Progenitor cell of endocrine pancreas (in vitro differentiated cells): Measurements from ENCODE around the gene KRTAP2-3. TPM values are rescaled to one million over a fixed set of nuclear protein-coding genes. Genes with fewer than 3 reads are reported as not detected.

Experiments used
- DNase-seq: peaks from one replicate; pipeline ENCODE4 v3.0.0; 2021; ENCODE audit warnings: low spot score; ENCODE audit not compliant: unreplicated experiment
- H3K27ac Mint-ChIP-seq: 2 replicates; pipeline ENCODE4 v1.8.0; 2021; ENCODE audit warnings: mild to moderate bottlenecking, moderate library complexity, mixed read lengths
- H3K27me3 Mint-ChIP-seq: 2 replicates; pipeline ENCODE4 v1.8.0; 2021; ENCODE audit warnings: mixed read lengths
- H3K36me3 Mint-ChIP-seq: 2 replicates; pipeline ENCODE4 v1.8.0; 2022; ENCODE audit warnings: mixed read lengths; ENCODE audit not compliant: insufficient read depth
- H3K4me1 Mint-ChIP-seq: 2 replicates; pipeline ENCODE4 v1.8.0; 2021; ENCODE audit warnings: low read depth, mixed read lengths
- H3K4me3 Mint-ChIP-seq: 2 replicates; pipeline ENCODE4 v1.8.0; 2021; ENCODE audit warnings: low read depth, mild to moderate bottlenecking, moderate library complexity, mixed read lengths
- H3K9me3 Mint-ChIP-seq: 2 replicates; pipeline ENCODE4 v1.8.0; 2021; ENCODE audit warnings: low read depth, mixed read lengths
- total RNA-seq: library from RNA; stranded (reverse); gene quantifications from 2 replicates; pipeline ENCODE4 v1.2.1, GENCODE V29; 2021
- TF ChIP-seq, protein P1 (sequence below): fragments of 200-600 bp; sonication (generic); IDR thresholded peaks from one replicate; pipeline ENCODE4 v1.5.0; 2021; ENCODE audit warnings: antibody characterized with exemption, mild to moderate bottlenecking; ENCODE audit not compliant: unreplicated experiment

KRTAP2-3 gene
- total RNA-seq, 1 donor from 2014 or later = not detected

GRCh38 chr17:41013606-41014005 is 46.3 kb downstream of the KRTAP2-3 start:
- Mint-ChIP-seq H3K4me1 (peaks cover 17% of the 10 kb centered on the region), H3K27me3 (no peaks in the 10 kb centered on the region), H3K27ac (no peak overlapping the region), H3K9me3 (no peaks in the 10 kb centered on the region), H3K36me3 (no peaks in the 10 kb centered on the region), H3K4me3 (no peak overlapping the region)
- DNase-seq = no peak
- TF ChIP-seq, protein P1, sequence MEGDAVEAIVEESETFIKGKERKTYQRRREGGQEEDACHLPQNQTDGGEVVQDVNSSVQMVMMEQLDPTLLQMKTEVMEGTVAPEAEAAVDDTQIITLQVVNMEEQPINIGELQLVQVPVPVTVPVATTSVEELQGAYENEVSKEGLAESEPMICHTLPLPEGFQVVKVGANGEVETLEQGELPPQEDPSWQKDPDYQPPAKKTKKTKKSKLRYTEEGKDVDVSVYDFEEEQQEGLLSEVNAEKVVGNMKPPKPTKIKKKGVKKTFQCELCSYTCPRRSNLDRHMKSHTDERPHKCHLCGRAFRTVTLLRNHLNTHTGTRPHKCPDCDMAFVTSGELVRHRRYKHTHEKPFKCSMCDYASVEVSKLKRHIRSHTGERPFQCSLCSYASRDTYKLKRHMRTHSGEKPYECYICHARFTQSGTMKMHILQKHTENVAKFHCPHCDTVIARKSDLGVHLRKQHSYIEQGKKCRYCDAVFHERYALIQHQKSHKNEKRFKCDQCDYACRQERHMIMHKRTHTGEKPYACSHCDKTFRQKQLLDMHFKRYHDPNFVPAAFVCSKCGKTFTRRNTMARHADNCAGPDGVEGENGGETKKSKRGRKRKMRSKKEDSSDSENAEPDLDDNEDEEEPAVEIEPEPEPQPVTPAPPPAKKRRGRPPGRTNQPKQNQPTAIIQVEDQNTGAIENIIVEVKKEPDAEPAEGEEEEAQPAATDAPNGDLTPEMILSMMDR = no peak

DNA sequence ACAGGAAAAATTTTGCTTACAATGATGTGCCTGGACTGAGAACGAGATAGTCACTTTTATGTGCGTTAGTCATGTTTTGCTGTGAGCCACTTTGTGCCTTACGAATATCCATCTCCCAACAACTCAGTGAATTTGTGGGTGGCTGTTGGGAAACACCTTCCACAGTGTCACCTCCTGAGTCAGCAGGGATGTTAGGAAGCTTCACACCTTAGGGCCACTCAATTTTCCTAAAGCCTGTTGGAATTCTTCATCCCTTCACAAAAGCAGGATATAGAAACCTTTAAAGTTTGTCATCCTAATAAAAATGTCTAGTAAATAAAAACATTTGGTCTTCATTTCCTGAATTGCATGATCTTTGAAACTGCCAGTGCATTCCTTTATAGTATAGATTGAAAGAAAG is 46.7 kb downstream of the KRTAP2-3 start:
- H3K9me3 Mint-ChIP-seq = no peaks in the 10 kb centered on the region
- peaks cover 19% of the 10 kb centered on the region for H3K4me1 Mint-ChIP-seq
- TF ChIP-seq, protein P1 = no peak
- H3K27ac Mint-ChIP-seq = no peak overlapping the region
- H3K36me3 Mint-ChIP-seq = no peaks in the 10 kb centered on the region
- no peak for DNase-seq
- H3K4me3 Mint-ChIP-seq = no peak overlapping the region
- H3K27me3 Mint-ChIP-seq = no peaks in the 10 kb centered on the region

- H3K36me3 Mint-ChIP-seq = no peaks in the 10 kb centered on the region
- H3K9me3 Mint-ChIP-seq = no peaks in the 10 kb centered on the region
- TF ChIP-seq, protein P1 = no peak
- peaks cover 19% of the 10 kb centered on the region for H3K4me1 Mint-ChIP-seq
- no peak for DNase-seq
- H3K27ac Mint-ChIP-seq = no peak overlapping the region
- H3K27me3 Mint-ChIP-seq = no peaks in the 10 kb centered on the region
- H3K4me3 Mint-ChIP-seq = no peak overlapping the region
These were observed 47.4 kb downstream of the KRTAP2-3 start for GRCh38 chr17:41012326-41013120.

- H3K27ac Mint-ChIP-seq = no peak overlapping the region
- H3K4me3 Mint-ChIP-seq = no peak overlapping the region
- H3K36me3 Mint-ChIP-seq = no peaks in the 10 kb centered on the region
- H3K9me3 Mint-ChIP-seq = no peaks in the 10 kb centered on the region
- H3K27me3 Mint-ChIP-seq = no peaks in the 10 kb centered on the region
- TF ChIP-seq, protein P1 = no peak
- no peak for DNase-seq
- H3K4me1 Mint-ChIP-seq = peaks cover 15% of the 10 kb centered on the region
These were observed 49.5 kb downstream of the KRTAP2-3 start for GRCh38 chr17:41010441-41010840.

GRCh38 chr17:41009936-41010335 is 50.0 kb downstream of the KRTAP2-3 start:
- Mint-ChIP-seq H3K27me3 (no peaks in the 10 kb centered on the region), H3K4me1 (peaks cover 15% of the 10 kb centered on the region), H3K36me3 (no peaks in the 10 kb centered on the region), H3K27ac (no peak overlapping the region), H3K9me3 (no peaks in the 10 kb centered on the region), H3K4me3 (no peak overlapping the region)
- DNase-seq = no peak
- TF ChIP-seq, protein P1 = no peak
